ENCODE results near the gene ARL5A.
"Not testable (repeated sequence)": the region's sequence is repeated elsewhere in the genome, so short reads cannot be mapped to it uniquely, and the experiment has no call there.

Gene ARL5A
- long read RNA-seq, full-length matches to known transcripts, result 97 of 105 reads
- long read RNA-seq, partial matches to known transcripts, result 0 of 105 reads
- long read RNA-seq, other reads (novel, unspliced or antisense), result 8 of 105 reads

- TF ChIP-seq POLR2AphosphoS5 (IDR thresholded peaks at IDR 0.05; ENCODE audit: low read depth) (peak; percentile 97), SPI1 (IDR thresholded peaks at IDR 0.05; ENCODE audit: borderline replicate concordance, low read depth) (peak; percentile 65; the same call in 1 of the 2 replicates), REST (IDR thresholded peaks at IDR 0.05; ENCODE audit: insufficient replicate concordance, low read depth) (peak; percentile 52), CTCF (IDR thresholded peaks at IDR 0.05; ENCODE audit: insufficient read depth, low read length) (no peak), GABPA (IDR thresholded peaks at IDR 0.05; ENCODE audit: low read depth) (no peak)
- peak; percentile 91 to 93 for DNase-seq (ENCODE audit: low read depth in 1 of 2, low spot score in 1 of 2)
- Histone ChIP-seq H3K4me3 (replicated peaks; ENCODE audit: insufficient read depth, low read length) (peak within 1 kb of the TSS; percentile 96), H3K27me3 (ENCODE audit: insufficient read depth, poor library complexity, severe bottlenecking) (no peaks in the 10 kb centered on the region), H3K27ac (replicated peaks) (peak within 1 kb of the TSS; percentile 79)
Observed at GRCh38 chr2:151828143-151828889, at the start of gene ARL5A. TSS of gene ARL5A (minus strand) at chr2:151828421. CDS start at chr2:151828176, 245 bp downstream.

- not testable (repeated sequence) for H3K27me3 ChIP-seq (ENCODE audit: insufficient read depth, poor library complexity, severe bottlenecking)
Observed at GRCh38 chr2:151875631-151876030, 47.4 kb upstream of the ARL5A start.

DNA sequence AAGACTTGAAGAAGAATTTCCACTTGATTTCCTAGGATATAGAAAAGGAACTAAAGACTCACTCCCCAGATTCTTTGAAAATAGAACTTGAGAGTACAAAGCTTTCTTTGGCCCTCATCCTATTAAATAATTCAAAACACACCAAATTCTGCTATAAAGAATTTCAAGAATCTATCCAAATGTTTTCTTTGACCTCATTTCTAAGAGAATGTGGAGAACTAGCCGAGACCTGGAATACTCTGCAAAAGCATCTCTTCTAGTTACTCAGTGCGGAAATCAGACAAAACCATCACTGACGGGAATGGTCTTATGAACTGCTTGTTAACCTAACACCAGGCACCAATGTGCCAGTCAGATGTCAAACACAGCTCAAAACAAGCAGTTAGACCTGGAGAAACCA is 44.2 kb upstream of the ARL5A start:
- Histone ChIP-seq H3K4me3 (replicated peaks; ENCODE audit: insufficient read depth, low read length) (no peak overlapping the region), H3K27ac (replicated peaks) (no peak overlapping the region), H3K27me3 (ENCODE audit: insufficient read depth, poor library complexity, severe bottlenecking) (no peaks in the 10 kb centered on the region)
- no peak for TF ChIP-seq POLR2AphosphoS5 (IDR thresholded peaks at IDR 0.05; ENCODE audit: low read depth)
- no peak for DNase-seq (ENCODE audit: low read depth in 1 of 2, low spot score in 1 of 2)

More at GRCh38 chr2:151875631-151876030, 47.4 kb upstream of the ARL5A start:
- not testable (repeated sequence) for DNase-seq (ENCODE audit: low read depth in 1 of 2, low spot score in 1 of 2); H3K27ac ChIP-seq (replicated peaks); H3K4me3 ChIP-seq (replicated peaks; ENCODE audit: insufficient read depth, low read length)

DNA sequence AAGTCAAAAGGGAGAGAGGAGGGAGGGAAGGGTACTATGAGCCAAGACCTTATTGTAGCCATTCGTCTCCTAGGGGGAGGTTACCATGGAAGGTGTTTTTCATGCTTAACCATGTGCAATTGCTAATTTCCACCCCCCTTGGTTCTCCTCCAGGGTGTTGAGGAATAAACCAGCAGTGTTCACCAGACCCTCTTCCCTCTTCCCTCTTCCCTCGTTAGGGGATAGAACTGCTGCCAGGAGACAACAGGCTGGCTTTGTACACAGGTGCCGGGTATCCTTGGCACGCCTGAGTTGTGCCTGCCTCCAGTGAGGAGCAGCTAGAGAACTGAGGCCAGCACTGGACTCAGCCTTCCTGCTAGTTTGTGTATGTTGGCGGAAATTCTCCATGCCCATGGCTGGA is 41.1 kb upstream of the ARL5A start:
- no peak for TF ChIP-seq REST (IDR thresholded peaks at IDR 0.05; ENCODE audit: insufficient replicate concordance, low read depth)
- no peak for TF ChIP-seq SPI1 (IDR thresholded peaks at IDR 0.05; ENCODE audit: borderline replicate concordance, low read depth)
- no peak for TF ChIP-seq CTCF (IDR thresholded peaks at IDR 0.05; ENCODE audit: insufficient read depth, low read length)
- no peak for TF ChIP-seq GABPA (IDR thresholded peaks at IDR 0.05; ENCODE audit: low read depth)
- no peak for TF ChIP-seq POLR2AphosphoS5 (IDR thresholded peaks at IDR 0.05; ENCODE audit: low read depth)
- Histone ChIP-seq H3K4me3 (replicated peaks; ENCODE audit: insufficient read depth, low read length) (no peak overlapping the region), H3K27ac (replicated peaks) (no peak overlapping the region), H3K27me3 (ENCODE audit: insufficient read depth, poor library complexity, severe bottlenecking) (no peaks in the 10 kb centered on the region)
- DNase-seq (ENCODE audit: low read depth in 1 of 2, low spot score in 1 of 2), result no peak

Measured in HL-60 (cell line).